GM23338 (cell line): ENCODE results near the gene FAM168A. TPM values are rescaled to one million over a fixed set of nuclear protein-coding genes. Genes with fewer than 3 reads are reported as not detected.

Experiments used
- ATAC-seq: fragments of 200-7000 bp; cut with Tn5 transposase; 3 replicates; pipeline ENCODE4 v1.9.1; 2020
- DNase-seq: peaks from one replicate; pipeline ENCODE4 v3.0.0-alpha.2; 2015; ENCODE audit warnings: low spot score
- H2AFZ ChIP-seq: fragments of 200-600 bp; sonication (generic); 2 replicates; pipeline ENCODE4 v1.8.0; 2016; ENCODE audit warnings: antibody characterized with exemption, mild to moderate bottlenecking, moderate library complexity
- H3F3A ChIP-seq: fragments of 200-600 bp; sonication (generic); replicated peaks from 2 replicates; pipeline ENCODE4 v1.8.0; 2017; ENCODE audit warnings: antibody characterized with exemption, mixed run types, low read depth
- H3K27ac ChIP-seq: fragments of 200-600 bp; sonication (generic); 2 replicates; pipeline ENCODE4 v1.6.1; 2016; ENCODE audit warnings: low read depth
- H3K27me3 ChIP-seq: fragments of 200-600 bp; sonication (generic); 2 replicates; pipeline ENCODE4 v1.8.0; 2016; ENCODE audit warnings: mild to moderate bottlenecking, mixed run types, moderate library complexity; ENCODE audit not compliant: insufficient read depth
- H3K36me3 ChIP-seq: fragments of 200-600 bp; sonication (generic); 2 replicates; pipeline ENCODE4 v1.8.0; 2016; ENCODE audit warnings: mild to moderate bottlenecking; ENCODE audit not compliant: insufficient read depth
- H3K4me1 ChIP-seq: fragments of 200-600 bp; sonication (generic); 2 replicates; pipeline ENCODE4 v1.8.0; 2016; ENCODE audit warnings: mild to moderate bottlenecking, moderate library complexity; ENCODE audit not compliant: insufficient read depth
- H3K4me2 ChIP-seq: fragments of 200-600 bp; sonication (generic); 2 replicates; pipeline ENCODE4 v1.7.1; 2017; ENCODE audit warnings: mixed run types
- H3K4me3 ChIP-seq: fragments of 200-600 bp; sonication (generic); 2 replicates; pipeline ENCODE4 v1.6.1; 2016; ENCODE audit warnings: mixed run types
- H3K79me2 ChIP-seq: fragments of 200-600 bp; sonication (generic); replicated peaks from 2 replicates; pipeline ENCODE4 v1.8.0; 2017; ENCODE audit warnings: mild to moderate bottlenecking; ENCODE audit not compliant: insufficient read depth
- H3K9me2 ChIP-seq: fragments of 200-600 bp; sonication (generic); 2 replicates; pipeline ENCODE4 v1.8.0; 2017; ENCODE audit not compliant: insufficient read depth
- H4K20me1 ChIP-seq: fragments of 200-600 bp; sonication (generic); replicated peaks from 2 replicates; pipeline ENCODE4 v1.8.0; 2017; ENCODE audit warnings: mild to moderate bottlenecking; ENCODE audit not compliant: insufficient read depth
- H3K27ac Mint-ChIP-seq: 2 replicates; pipeline ENCODE4 v1.8.0; 2020; ENCODE audit warnings: inconsistent platforms, mild to moderate bottlenecking, moderate library complexity, mixed read lengths
- H3K27me3 Mint-ChIP-seq: 3 replicates; pipeline ENCODE4 v1.8.0; 2022; ENCODE audit warnings: low read depth, mild to moderate bottlenecking, moderate library complexity, mixed read lengths, inconsistent platforms; ENCODE audit not compliant: insufficient read depth, poor library complexity
- H3K36me3 Mint-ChIP-seq: 3 replicates; pipeline ENCODE4 v1.8.0; 2021; ENCODE audit warnings: low read depth, mild to moderate bottlenecking, inconsistent platforms, moderate library complexity, mixed read lengths
- H3K4me1 Mint-ChIP-seq: 3 replicates; pipeline ENCODE4 v1.8.0; 2020; ENCODE audit warnings: mild to moderate bottlenecking, inconsistent platforms, mixed read lengths
- H3K4me3 Mint-ChIP-seq: 3 replicates; pipeline ENCODE4 v1.8.0; 2021; ENCODE audit warnings: moderate library complexity, mild to moderate bottlenecking, inconsistent platforms, mixed read lengths
- H3K9me3 Mint-ChIP-seq: 3 replicates; pipeline ENCODE4 v1.8.0; 2020; ENCODE audit warnings: moderate library complexity, mild to moderate bottlenecking, inconsistent platforms, mixed read lengths
- CREB1 ChIP-seq: fragments of 250-450 bp; sonication (Bioruptor Pico); IDR thresholded peaks from 2 replicates; pipeline ENCODE4 v1.5.0; 2020; ENCODE audit warnings: low read depth, mild to moderate bottlenecking, moderate library complexity
- CTCF ChIP-seq, 2 experiments: fragments of 200-600 bp in 1 of 2; sonication (generic) in 1 of 2; conservative IDR thresholded peaks; 2 replicates each; pipeline versions ENCODE4 v1.5.1 to v1.6.1; 2016 to 2017; ENCODE audit warnings: antibody characterized with exemption in 2 of 2, low read depth in 2 of 2, mild to moderate bottlenecking in 2 of 2, moderate library complexity in 1 of 2
- ETS1 ChIP-seq: IDR thresholded peaks from 2 replicates; pipeline ENCODE4 v1.6.1; 2016; ENCODE audit warnings: antibody characterized with exemption
- EZH2 ChIP-seq: fragments of 200-600 bp; sonication (generic); IDR thresholded peaks from one replicate; pipeline ENCODE4 v1.8.0; 2017; ENCODE audit warnings: antibody characterized with exemption, mild to moderate bottlenecking, low read depth; ENCODE audit not compliant: unreplicated experiment
- EZH2phosphoT487 ChIP-seq: fragments of 200-600 bp; sonication (generic); IDR thresholded peaks from one replicate; pipeline ENCODE4 v1.8.1; 2018; ENCODE audit warnings: antibody characterized with exemption; ENCODE audit not compliant: unreplicated experiment
- JUNB ChIP-seq: IDR thresholded peaks from one replicate; pipeline ENCODE4 v1.6.1; 2016; ENCODE audit warnings: antibody characterized with exemption; ENCODE audit not compliant: unreplicated experiment
- NANOG ChIP-seq: IDR thresholded peaks from 2 replicates; pipeline ENCODE4 v1.6.1; 2016; ENCODE audit warnings: antibody characterized with exemption, borderline replicate concordance
- POLR2AphosphoS5 ChIP-seq: IDR thresholded peaks from 2 replicates; pipeline ENCODE4 v1.6.1; 2016; ENCODE audit warnings: antibody characterized with exemption, low read depth
- REST ChIP-seq: IDR thresholded peaks from one replicate; pipeline ENCODE4 v1.6.1; 2018; ENCODE audit warnings: antibody characterized with exemption; ENCODE audit not compliant: unreplicated experiment
- STAT1 ChIP-seq: IDR thresholded peaks from one replicate; pipeline ENCODE4 v1.6.1; 2016; ENCODE audit warnings: antibody characterized with exemption; ENCODE audit not compliant: unreplicated experiment
- ZNF114 ChIP-seq: fragments of 250-450 bp; sonication (Bioruptor Pico); IDR thresholded peaks from 2 replicates; pipeline ENCODE4 v1.5.0; 2020; ENCODE audit warnings: mild to moderate bottlenecking, moderate library complexity
- ZNF331 ChIP-seq: fragments of 250-450 bp; sonication (Bioruptor Pico); IDR thresholded peaks from 2 replicates; pipeline ENCODE4 v1.5.0; 2020; ENCODE audit warnings: low read depth, mild to moderate bottlenecking, moderate library complexity
- ZNF462 ChIP-seq: fragments of 250-450 bp; sonication (Bioruptor Pico); IDR thresholded peaks from 2 replicates; pipeline ENCODE4 v1.5.0; 2020; ENCODE audit warnings: mild to moderate bottlenecking, moderate library complexity
- polyA plus RNA-seq: library from polyadenylated mRNA; unstranded; fragments of >200 nt; fragmentation: Nextera tagmentation; extraction: Ambion mirVana; gene quantifications from 2 replicates; pipeline ENCODE4 v1.2.1, GENCODE V29; 2016
- total RNA-seq: library from RNA; depleted of rRNA; stranded (reverse); fragments of >200 nt; shearing (Covaris generic); gene quantifications from 2 replicates; pipeline ENCODE4 v1.2.3, GENCODE V29; 2014

The FAM168A gene
- total and polyA plus RNA-seq, 2 experiments from 2014 or later, result 8.0 to 20.3 TPM

GRCh38 chr11:73565804-73566203, 32.1 kb downstream of the FAM168A start:
- no peak overlapping the region for H3K27ac ChIP-seq
- H3K27me3 Mint-ChIP-seq, result peaks cover 2% of the 10 kb centered on the region
- no peak overlapping the region for H3K4me3 Mint-ChIP-seq
- no peak overlapping the region; the same call in 1 of the 2 replicates for H3K27ac Mint-ChIP-seq
- no peaks in the 10 kb centered on the region for H3K9me2 ChIP-seq
- H3K4me2 ChIP-seq, result no peak overlapping the region
- no peak for DNase-seq
- H3K27me3 ChIP-seq, result no peaks in the 10 kb centered on the region
- H3K4me3 ChIP-seq, result no peak overlapping the region
- no peak for ATAC-seq
- peaks cover 21% of the 10 kb centered on the region for H3K4me1 Mint-ChIP-seq
- H3K36me3 ChIP-seq, result no peaks in the 10 kb centered on the region
- H3F3A ChIP-seq, result no peaks in the 10 kb centered on the region
- no peak for TF ChIP-seq ZNF331 (CRISPR knock-in tag)
- no peak for TF ChIP-seq JUNB
- no peak for TF ChIP-seq NANOG
- no peak for TF ChIP-seq ZNF462 (CRISPR knock-in tag)
- no peak for TF ChIP-seq ETS1
- TF ChIP-seq EZH2, result no peak
- TF ChIP-seq EZH2phosphoT487, result no peak
- TF ChIP-seq CTCF (conservative IDR thresholded peaks at IDR 0.05; ENCODE audit: low read depth in 2 of 2), result no peak
- TF ChIP-seq ZNF114 (CRISPR knock-in tag), result no peak
- no peak for TF ChIP-seq CREB1
- TF ChIP-seq POLR2AphosphoS5, result no peak
- TF ChIP-seq REST, result no peak
- no peak for TF ChIP-seq STAT1
- peaks cover 1% of the 10 kb centered on the region; the same call in 1 of the 3 replicates for H3K36me3 Mint-ChIP-seq
- peaks cover 7% of the 10 kb centered on the region for H4K20me1 ChIP-seq
- peaks cover 24% of the 10 kb centered on the region for H3K4me1 ChIP-seq
- H2AFZ ChIP-seq, result no peak overlapping the region
- H3K9me3 Mint-ChIP-seq, result 0 out of 3 replicates have a peak, but pooled peaks cover under 1% of the 10 kb centered on the region
- H3K79me2 ChIP-seq, result peaks cover 51% of the 10 kb centered on the region
